Dedifferentiated amniotic fluid mesenchymal stem cell (primary cell): ENCODE data around the gene BLVRA.
"Not testable (repeated sequence)": the region's sequence is repeated elsewhere in the genome, so short reads cannot be mapped to it uniquely, and the experiment has no call there.

ENCODE experiments used
- DNase-seq: peaks from one replicate; pipeline ENCODE4 v3.0.0-alpha.2; 2016; ENCODE audit errors: extremely low spot score

The BLVRA gene

GRCh38 chr7:43810195-43810941 is 51.9 kb downstream of the BLVRA start:
- not testable (repeated sequence) for DNase-seq

GRCh38 chr7:43815373-43815772 is 56.9 kb downstream of the BLVRA start:
- DNase-seq = no peak

GRCh38 chr7:43816046-43816797 is 57.7 kb downstream of the BLVRA start:
- not testable (repeated sequence) for DNase-seq

- DNase-seq = not testable (repeated sequence)
Measured at GRCh38 chr7:43823425-43823824, 64.9 kb downstream of the BLVRA start.

GRCh38 chr7:43823941-43824340 is 65.5 kb downstream of the BLVRA start:
- DNase-seq = no peak

- not testable (repeated sequence) for DNase-seq
Measured at GRCh38 chr7:43824513-43824912, 66.0 kb downstream of the BLVRA start.

GRCh38 chr7:43824963-43825362 is 66.5 kb downstream of the BLVRA start:
- no peak for DNase-seq

- DNase-seq = no peak
Measured at GRCh38 chr7:43825391-43825808, 66.9 kb downstream of the BLVRA start.

GRCh38 chr7:43830917-43831316 is 72.4 kb downstream of the BLVRA start:
- not testable (repeated sequence) for DNase-seq

- DNase-seq = no peak
Measured at GRCh38 chr7:43834463-43835251, 76.2 kb downstream of the BLVRA start.

- no peak for DNase-seq
Measured at GRCh38 chr7:43838201-43838658, 79.8 kb downstream of the BLVRA start.

- DNase-seq = no peak
Measured at GRCh38 chr7:43843296-43843695, 84.8 kb downstream of the BLVRA start.

GRCh38 chr7:43844257-43844656 is 85.8 kb downstream of the BLVRA start:
- DNase-seq = no peak

- no peak for DNase-seq
Measured at GRCh38 chr7:43844662-43845061, 86.2 kb downstream of the BLVRA start.

GRCh38 chr7:43847496-43847895 is 89.0 kb downstream of the BLVRA start:
- DNase-seq = no peak

GRCh38 chr7:43849047-43849446 is 90.6 kb downstream of the BLVRA start:
- no peak for DNase-seq

- no peak for DNase-seq
Measured at GRCh38 chr7:43850348-43851116, 92.1 kb downstream of the BLVRA start.

GRCh38 chr7:43851805-43852204 is 93.3 kb downstream of the BLVRA start:
- no peak for DNase-seq

- DNase-seq = no peak
Measured at GRCh38 chr7:43855176-43855575, 96.7 kb downstream of the BLVRA start.

- no peak for DNase-seq
Measured at GRCh38 chr7:43856316-43856715, 97.8 kb downstream of the BLVRA start.
